HepG2 (cell line): ENCODE data around the gene SLA2. TPM values are rescaled to one million over a fixed set of nuclear protein-coding genes. Genes with fewer than 3 reads are reported as not detected.

ENCODE experiments used
- ATAC-seq: fragments of 200-7000 bp; cut with Tn5 transposase; 3 replicates; pipeline ENCODE4 v1.9.1; 2020; ENCODE audit warnings: mild to moderate bottlenecking, moderate library complexity
- BruUV-seq: library from RNA; stranded (reverse); fragments of 400-500 nt; replicated peaks from 2 replicates; lab custom pipeline; 2021; lab: Mats Ljungman, UMichigan
- CTCF ChIA-PET: fragments of 300-600 bp; formaldehyde crosslinking; extraction: SDS; loops from one replicate; lab custom pipeline; 2021; ENCODE audit warnings: low total read pairs, inconsistent platforms, low intra/inter-chr PET ratio; lab: Yijun Ruan, JAX
- POLR2A ChIA-PET: fragments of 350-600 bp; sonication (Branson Sonifier 250); formaldehyde crosslinking; loops from one replicate; lab custom pipeline; 2020; ENCODE audit warnings: antibody characterized with exemption, inconsistent platforms; lab: Yijun Ruan, JAX
- DNase-seq: peaks from one replicate; pipeline ENCODE4 v3.0.0-alpha.2; 2015; ENCODE audit warnings: low spot score
- FAIRE-seq: peaks from 3 replicates; lab custom pipeline; 2011; peaks lifted over from hg19 to GRCh38; lab: Jason Lieb, UNC
- H2AFZ ChIP-seq: one replicate; pipeline ENCODE4 v1.6.1; 2011; ENCODE audit warnings: low read length, inconsistent platforms
- H3K27ac ChIP-seq: fragments of 300-600 bp; 3 replicates; pipeline ENCODE4 v1.8.0; 2011; ENCODE audit warnings: mixed run types, mild to moderate bottlenecking, mixed read lengths, low read length, inconsistent platforms; ENCODE audit not compliant: insufficient read depth; ENCODE audit errors: extremely low read length
- H3K27me3 ChIP-seq, 2 experiments: fragments of 200-600 bp in 1 of 2; 2 replicates in 1 of 2; 3 replicates in 1 of 2; pipeline versions ENCODE4 v1.6.0 to v1.8.0; 2011; ENCODE audit warnings: low read length in 2 of 2, mild to moderate bottlenecking in 2 of 2, moderate library complexity in 2 of 2, inconsistent platforms in 1 of 2; ENCODE audit not compliant: insufficient read depth in 2 of 2, control insufficient read depth in 1 of 2
- H3K36me3 ChIP-seq, 2 experiments: fragments of 200-600 bp in 1 of 2; replicated peaks in 1 of 2; 2 replicates in 1 of 2; 3 replicates in 1 of 2; pipeline versions ENCODE4 v1.5.1 to v1.8.0; 2011; ENCODE audit warnings: low read length in 2 of 2, inconsistent platforms in 1 of 2; ENCODE audit not compliant: insufficient read depth in 2 of 2, control insufficient read depth in 1 of 2
- H3K4me1 ChIP-seq: 2 replicates; pipeline ENCODE4 v1.5.1; 2012; ENCODE audit warnings: low read length, inconsistent platforms; ENCODE audit not compliant: insufficient read depth
- H3K4me2 ChIP-seq: 2 replicates; pipeline ENCODE4 v1.6.0; 2011; ENCODE audit warnings: low read depth, low read length, inconsistent platforms
- H3K4me3 ChIP-seq, 3 experiments: fragments of 200-600 bp in 1 of 3; sonication (generic), shearing (Covaris generic) in 1 of 3; replicated peaks in 1 of 3; 2 replicates each; pipeline ENCODE4 v1.5.1; 2011 to 2016; ENCODE audit warnings: low read length in 3 of 3, inconsistent platforms in 2 of 3, low read depth in 2 of 3, mild to moderate bottlenecking in 2 of 3, control low read depth in 1 of 3, mixed read lengths in 1 of 3; ENCODE audit not compliant: insufficient read depth in 1 of 3
- H3K79me2 ChIP-seq: one replicate; pipeline ENCODE4 v1.6.1; 2011; ENCODE audit warnings: low read length, inconsistent platforms; ENCODE audit not compliant: insufficient read depth
- H3K9ac ChIP-seq: 2 replicates; pipeline ENCODE4 v1.6.0; 2011; ENCODE audit warnings: mild to moderate bottlenecking, low read depth, low read length, inconsistent platforms; ENCODE audit not compliant: insufficient read depth
- H3K9me3 ChIP-seq: 2 replicates; pipeline ENCODE4 v1.5.1; 2012; ENCODE audit warnings: mild to moderate bottlenecking, low read length
- H4K20me1 ChIP-seq: 2 replicates; pipeline ENCODE4 v1.6.0; 2011; ENCODE audit warnings: inconsistent platforms, mild to moderate bottlenecking, low read length, moderate library complexity; ENCODE audit not compliant: insufficient read depth
- JUN ChIP-seq: sonication (generic); formaldehyde crosslinking; IDR thresholded peaks from 2 replicates; pipeline ENCODE4 v1.4.0; 2020; ENCODE audit warnings: mild to moderate bottlenecking, missing genetic modification reagents
- MYNN ChIP-seq: sonication (generic); formaldehyde crosslinking; IDR thresholded peaks from 2 replicates; pipeline ENCODE4 v1.4.0; 2020; ENCODE audit warnings: mild to moderate bottlenecking, low read depth, missing genetic modification reagents
- MZF1 ChIP-seq: sonication (generic); formaldehyde crosslinking; IDR thresholded peaks from 2 replicates; pipeline ENCODE4 v1.8.1; 2023; ENCODE audit warnings: mild to moderate bottlenecking, missing genetic modification reagents, borderline replicate concordance
- RBM22 ChIP-seq: fragments of 200-400 bp; formaldehyde crosslinking; optimal IDR thresholded peaks from 2 replicates; pipeline ENCODE3; 2017; ENCODE audit warnings: mild to moderate bottlenecking, low read length, moderate library complexity
- SMAD9 ChIP-seq: sonication (generic); formaldehyde crosslinking; IDR thresholded peaks from 2 replicates; pipeline ENCODE4 v1.5.1; 2020; ENCODE audit warnings: mild to moderate bottlenecking, missing genetic modification reagents
- SRSF9 ChIP-seq: fragments of 200-400 bp; formaldehyde crosslinking; IDR thresholded peaks from 2 replicates; pipeline ENCODE4 v1.6.1; 2018; ENCODE audit warnings: borderline replicate concordance, mild to moderate bottlenecking, low read depth, low read length; ENCODE audit not compliant: insufficient read depth, poor library complexity, severe bottlenecking
- TCF12 ChIP-seq, 2 experiments: fragments of 450-650 bp in 1 of 2; sonication (generic) in 1 of 2; formaldehyde crosslinking in 1 of 2; IDR thresholded peaks; 2 replicates each; pipeline versions ENCODE4 v1.6.1 to v1.8.0; 2017 to 2022; ENCODE audit warnings: antibody characterized with exemption in 1 of 2, mild to moderate bottlenecking in 1 of 2, missing genetic modification reagents in 1 of 2, moderate library complexity in 1 of 2
- THAP11 ChIP-seq: IDR thresholded peaks from 2 replicates; pipeline ENCODE4 v1.6.1; 2016; ENCODE audit warnings: missing biosample characterization, missing genetic modification reagents
- ZFX ChIP-seq: sonication (generic); formaldehyde crosslinking; IDR thresholded peaks from 2 replicates; pipeline ENCODE4 v1.4.0; 2020; ENCODE audit warnings: mild to moderate bottlenecking, low read depth, missing genetic modification reagents, moderate library complexity
- ZNF224 ChIP-seq: sonication (generic); formaldehyde crosslinking; IDR thresholded peaks from 2 replicates; pipeline ENCODE4 v1.5.0; 2020; ENCODE audit warnings: mild to moderate bottlenecking, missing genetic modification reagents
- ZNF546 ChIP-seq: sonication (generic); formaldehyde crosslinking; conservative IDR thresholded peaks from 2 replicates; pipeline ENCODE4 v1.8.1; 2023; ENCODE audit warnings: mild to moderate bottlenecking, missing genetic modification reagents
- ZNF549 ChIP-seq: sonication (generic); formaldehyde crosslinking; IDR thresholded peaks from 2 replicates; pipeline ENCODE4 v1.5.0; 2020; ENCODE audit warnings: missing genetic modification reagents
- ZSCAN22 ChIP-seq: sonication (generic); formaldehyde crosslinking; IDR thresholded peaks from 2 replicates; pipeline ENCODE4 v1.4.0; 2020; ENCODE audit warnings: mild to moderate bottlenecking, missing genetic modification reagents
- WGBS: methylation state at CpG from one replicate; pipeline ENCODE4 v1.1.6; 2017; ENCODE audit warnings: low lambda C conversion rate; 5-methylcytosine and 5-hydroxymethylcytosine counted together
- in situ Hi-C: cut with HindIII; loops from 2 replicates; pipeline ENCODE4 v1.10.0; 2017; ENCODE audit warnings: low pct_unique_long_range_greater_than_20kb; ENCODE audit not compliant: extremely low pct_ligation_motif_present
- intact Hi-C: fragments of 100-400 bp; cut with micrococcal nuclease; formaldehyde crosslinking; loops from one replicate; pipeline ENCODE4 v1.10.0; 2022; ENCODE audit not compliant: unreplicated experiment
- polyA plus RNA-seq, 8 experiments: library from polyadenylated mRNA; depleted of rRNA in 3 of 8; stranded (reverse) in 7 of 8; unstranded in 1 of 8; fragments of >200 nt; fragmentation: Illumina TruSeq in 4 of 8; extraction: Trizol in 4 of 8; gene quantifications; 2 replicates each; pipeline versions ENCODE4 v1.2.1 to v1.2.3, GENCODE V29; 2011 to 2016; ENCODE audit warnings: low read depth in 4 of 8, missing spikeins in 1 of 8, mixed read lengths in 1 of 8; ENCODE audit not compliant: insufficient read depth in 1 of 8
- total RNA-seq, 5 experiments: library from RNA; depleted of rRNA; stranded (reverse); fragments of >200 nt; fragmentation: Illumina TruSeq; extraction: Trizol; gene quantifications; 2 replicates each; pipeline ENCODE4 v1.2.3, GENCODE V29; 2016; ENCODE audit warnings: low read depth in 1 of 5
- TF ChIP-seq, protein P1 (sequence below): sonication (generic); formaldehyde crosslinking; IDR thresholded peaks from 2 replicates; pipeline ENCODE4 v1.5.1; 2020; ENCODE audit warnings: missing genetic modification reagents, mild to moderate bottlenecking, borderline replicate concordance
- TF ChIP-seq, protein P2 (sequence below), 2 experiments: sonication (generic) in 1 of 2; formaldehyde crosslinking in 1 of 2; IDR thresholded peaks; 2 replicates each; pipeline versions ENCODE4 v1.4.0 to v1.6.1; 2018 to 2020; ENCODE audit warnings: missing genetic modification reagents in 2 of 2, borderline replicate concordance in 1 of 2, low read depth in 1 of 2, mild to moderate bottlenecking in 1 of 2, missing biosample characterization in 1 of 2
- TF ChIP-seq, protein P3 (sequence below): sonication (generic); formaldehyde crosslinking; IDR thresholded peaks from 2 replicates; pipeline ENCODE4 v1.5.1; 2020; ENCODE audit warnings: mild to moderate bottlenecking, missing genetic modification reagents, moderate library complexity

Gene SLA2
- total and polyA plus RNA-seq, 2 of the 13 experiments (the other 11 are each of a cell fraction or from before 2014, with no cell fraction given) = 1.6 to 3.6 TPM

DNA sequence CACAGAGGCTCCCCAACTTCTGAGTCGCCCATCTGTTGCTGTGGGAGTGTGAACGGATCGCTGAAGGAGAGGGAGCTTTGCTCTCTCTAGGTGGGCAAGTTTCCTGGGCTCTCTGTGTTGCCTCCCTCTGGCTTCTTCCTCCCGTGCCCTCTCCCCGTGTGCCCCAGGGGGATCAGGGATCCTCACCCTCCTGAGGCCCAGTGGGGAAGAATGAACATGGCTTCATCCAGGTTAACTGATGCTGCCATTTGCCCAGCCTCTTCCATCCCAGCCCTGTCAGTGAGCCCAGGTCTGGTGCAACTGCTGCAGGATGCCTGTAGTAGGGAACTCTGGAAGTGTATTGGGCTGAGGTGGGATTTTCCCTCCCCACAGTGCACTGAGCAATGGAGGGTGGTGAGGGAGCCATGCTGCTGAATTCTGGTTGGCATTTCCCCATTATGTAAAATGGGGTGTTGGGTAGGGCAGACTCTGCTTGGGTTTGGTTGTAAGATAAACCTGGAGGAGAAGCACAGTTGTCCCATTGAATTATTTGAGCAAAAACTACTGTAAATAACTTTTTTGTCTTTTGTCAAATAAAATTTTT lies 52.6 kb downstream of the SLA2 start:
- in situ Hi-C loops = loop anchor here (5.0 kb wide), 1 partner anchor 36 kb away; no protein-coding TSS in a partner anchor
- ATAC-seq = no peak
- BruUV-seq = no TSS peak
- no peak for DNase-seq
- H3K9ac ChIP-seq = no peak overlapping the region
- peaks cover 17 to 29% of the 10 kb centered on the region in 2 experiments for H3K36me3 ChIP-seq
- no peaks in the 10 kb centered on the region for H4K20me1 ChIP-seq
- POLR2A ChIA-PET = interaction anchor here (0.9 to 5.7 kb wide), 5 partner anchors 9 to 30 kb away, joined by 3 to 38 read pairs (median 7); partner anchors contain the start of genes RAB5IF and TGIF2
- no peak for FAIRE-seq
- H3K9me3 ChIP-seq = no peaks in the 10 kb centered on the region
- no peaks in the 10 kb centered on the region for H3K27me3 ChIP-seq
- no peak overlapping the region for H2AFZ ChIP-seq
- H3K4me1 ChIP-seq = peaks cover 1% of the 10 kb centered on the region
- no peak overlapping the region for H3K27ac ChIP-seq
- 94% methylated on average over 5 of the region's 5 CpGs for WGBS
- intact Hi-C loops = no loop called here
- H3K79me2 ChIP-seq = no peaks in the 10 kb centered on the region
- no peak overlapping the region for H3K4me2 ChIP-seq
- H3K4me3 ChIP-seq = no peak overlapping the region
- CTCF ChIA-PET = interaction anchor here (1.3 to 2.1 kb wide), 2 partner anchors 18 to 37 kb away, joined by 4 to 10 read pairs; no protein-coding TSS in a partner anchor
- TF ChIP-seq ZNF224 (CRISPR knock-in tag) (no peak), SMAD9 (CRISPR knock-in tag) (no peak), ZNF549 (CRISPR knock-in tag) (no peak), JUN (CRISPR knock-in tag) (no peak), THAP11 (CRISPR knock-in tag) (no peak), MZF1 (CRISPR knock-in tag) (no peak), RBM22 (peak; percentile 93), MYNN (CRISPR knock-in tag) (no peak), ZNF546 (no peak), SRSF9 (no peak), ZSCAN22 (no peak), TCF12 (IDR thresholded peaks at IDR 0.05) (no peak), TCF12 (CRISPR knock-in tag; IDR thresholded peaks at IDR 0.05) (no peak), ZFX (CRISPR knock-in tag) (no peak)
- TF ChIP-seq, protein P1, sequence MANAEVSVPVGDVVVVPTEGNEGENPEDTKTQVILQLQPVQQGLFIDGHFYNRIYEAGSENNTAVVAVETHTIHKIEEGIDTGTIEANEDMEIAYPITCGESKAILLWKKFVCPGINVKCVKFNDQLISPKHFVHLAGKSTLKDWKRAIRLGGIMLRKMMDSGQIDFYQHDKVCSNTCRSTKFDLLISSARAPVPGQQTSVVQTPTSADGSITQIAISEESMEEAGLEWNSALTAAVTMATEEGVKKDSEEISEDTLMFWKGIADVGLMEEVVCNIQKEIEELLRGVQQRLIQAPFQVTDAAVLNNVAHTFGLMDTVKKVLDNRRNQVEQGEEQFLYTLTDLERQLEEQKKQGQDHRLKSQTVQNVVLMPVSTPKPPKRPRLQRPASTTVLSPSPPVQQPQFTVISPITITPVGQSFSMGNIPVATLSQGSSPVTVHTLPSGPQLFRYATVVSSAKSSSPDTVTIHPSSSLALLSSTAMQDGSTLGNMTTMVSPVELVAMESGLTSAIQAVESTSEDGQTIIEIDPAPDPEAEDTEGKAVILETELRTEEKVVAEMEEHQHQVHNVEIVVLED = no peak
- TF ChIP-seq, protein P2, sequence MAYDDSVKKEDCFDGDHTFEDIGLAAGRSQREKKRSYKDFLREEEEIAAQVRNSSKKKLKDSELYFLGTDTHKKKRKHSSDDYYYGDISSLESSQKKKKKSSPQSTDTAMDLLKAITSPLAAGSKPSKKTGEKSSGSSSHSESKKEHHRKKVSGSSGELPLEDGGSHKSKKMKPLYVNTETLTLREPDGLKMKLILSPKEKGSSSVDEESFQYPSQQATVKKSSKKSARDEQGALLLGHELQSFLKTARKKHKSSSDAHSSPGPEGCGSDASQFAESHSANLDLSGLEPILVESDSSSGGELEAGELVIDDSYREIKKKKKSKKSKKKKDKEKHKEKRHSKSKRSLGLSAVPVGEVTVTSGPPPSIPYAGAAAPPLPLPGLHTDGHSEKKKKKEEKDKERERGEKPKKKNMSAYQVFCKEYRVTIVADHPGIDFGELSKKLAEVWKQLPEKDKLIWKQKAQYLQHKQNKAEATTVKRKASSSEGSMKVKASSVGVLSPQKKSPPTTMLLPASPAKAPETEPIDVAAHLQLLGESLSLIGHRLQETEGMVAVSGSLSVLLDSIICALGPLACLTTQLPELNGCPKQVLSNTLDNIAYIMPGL (CRISPR knock-in tag; IDR thresholded peaks at IDR 0.05; ENCODE audit: borderline replicate concordance in 1 of 2, low read depth in 1 of 2) = no peak
- TF ChIP-seq, protein P3, sequence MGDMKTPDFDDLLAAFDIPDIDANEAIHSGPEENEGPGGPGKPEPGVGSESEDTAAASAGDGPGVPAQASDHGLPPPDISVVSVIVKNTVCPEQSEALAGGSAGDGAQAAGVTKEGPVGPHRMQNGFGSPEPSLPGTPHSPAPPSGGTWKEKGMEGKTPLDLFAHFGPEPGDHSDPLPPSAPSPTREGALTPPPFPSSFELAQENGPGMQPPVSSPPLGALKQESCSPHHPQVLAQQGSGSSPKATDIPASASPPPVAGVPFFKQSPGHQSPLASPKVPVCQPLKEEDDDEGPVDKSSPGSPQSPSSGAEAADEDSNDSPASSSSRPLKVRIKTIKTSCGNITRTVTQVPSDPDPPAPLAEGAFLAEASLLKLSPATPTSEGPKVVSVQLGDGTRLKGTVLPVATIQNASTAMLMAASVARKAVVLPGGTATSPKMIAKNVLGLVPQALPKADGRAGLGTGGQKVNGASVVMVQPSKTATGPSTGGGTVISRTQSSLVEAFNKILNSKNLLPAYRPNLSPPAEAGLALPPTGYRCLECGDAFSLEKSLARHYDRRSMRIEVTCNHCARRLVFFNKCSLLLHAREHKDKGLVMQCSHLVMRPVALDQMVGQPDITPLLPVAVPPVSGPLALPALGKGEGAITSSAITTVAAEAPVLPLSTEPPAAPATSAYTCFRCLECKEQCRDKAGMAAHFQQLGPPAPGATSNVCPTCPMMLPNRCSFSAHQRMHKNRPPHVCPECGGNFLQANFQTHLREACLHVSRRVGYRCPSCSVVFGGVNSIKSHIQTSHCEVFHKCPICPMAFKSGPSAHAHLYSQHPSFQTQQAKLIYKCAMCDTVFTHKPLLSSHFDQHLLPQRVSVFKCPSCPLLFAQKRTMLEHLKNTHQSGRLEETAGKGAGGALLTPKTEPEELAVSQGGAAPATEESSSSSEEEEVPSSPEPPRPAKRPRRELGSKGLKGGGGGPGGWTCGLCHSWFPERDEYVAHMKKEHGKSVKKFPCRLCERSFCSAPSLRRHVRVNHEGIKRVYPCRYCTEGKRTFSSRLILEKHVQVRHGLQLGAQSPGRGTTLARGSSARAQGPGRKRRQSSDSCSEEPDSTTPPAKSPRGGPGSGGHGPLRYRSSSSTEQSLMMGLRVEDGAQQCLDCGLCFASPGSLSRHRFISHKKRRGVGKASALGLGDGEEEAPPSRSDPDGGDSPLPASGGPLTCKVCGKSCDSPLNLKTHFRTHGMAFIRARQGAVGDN = 0 out of 2 replicates have a peak, but pooled peaks have one; percentile 19
